Amygdala (tissue), 56 donors: ENCODE measurements around the gene GPR21.

ENCODE experiments used
- DNase-seq, 56 donors: peaks; one replicate each; lab custom pipeline; 2025; lab: John Stamatoyannopoulos, UW

The GPR21 gene

GRCh38 chr9:123062351-123063176 is 29.1 kb downstream of the GPR21 start:
- no peak for DNase-seq

GRCh38 chr9:123063177-123063598 is 29.7 kb downstream of the GPR21 start:
- no peak for DNase-seq

- DNase-seq: peak in 3 of 56 donors; percentile 14 to 23 (median 20)
Measured at GRCh38 chr9:123063896-123064295, 30.4 kb downstream of the GPR21 start.

GRCh38 chr9:123064716-123065115 is 31.2 kb downstream of the GPR21 start:
- DNase-seq: no peak

- no peak for DNase-seq
Measured at GRCh38 chr9:123065196-123065595, 31.7 kb downstream of the GPR21 start.

- DNase-seq: no peak
Measured at GRCh38 chr9:123067136-123067535, 33.7 kb downstream of the GPR21 start.

- no peak for DNase-seq
Measured at GRCh38 chr9:123069010-123069481, 35.6 kb downstream of the GPR21 start.

- DNase-seq: no peak
Measured at GRCh38 chr9:123070198-123070597, 36.7 kb downstream of the GPR21 start.

GRCh38 chr9:123072407-123072995 is 39.0 kb downstream of the GPR21 start:
- DNase-seq: peak in 1 of 56 donors; percentile 5

- no peak for DNase-seq
Measured at GRCh38 chr9:123073441-123073840, 40.0 kb downstream of the GPR21 start.

GRCh38 chr9:123073991-123074422 is 40.5 kb downstream of the GPR21 start:
- no peak for DNase-seq

- DNase-seq: no peak
Measured at GRCh38 chr9:123074628-123075027, 41.2 kb downstream of the GPR21 start.

- DNase-seq: no peak
Measured at GRCh38 chr9:123080444-123080843, 47.0 kb downstream of the GPR21 start.

- no peak for DNase-seq
Measured at GRCh38 chr9:123081824-123082223, 48.4 kb downstream of the GPR21 start.

- no peak for DNase-seq
Measured at GRCh38 chr9:123083680-123084079, 50.2 kb downstream of the GPR21 start.

GRCh38 chr9:123084256-123084655 is 50.8 kb downstream of the GPR21 start:
- DNase-seq: no peak
